H9 (cell line): ENCODE data around the gene ACOX3. TPM values are rescaled to one million over a fixed set of nuclear protein-coding genes. Genes with fewer than 3 reads are reported as not detected.

Source experiments
- DNase-seq: peaks from one replicate; pipeline ENCODE4 v3.0.0-alpha.2; 2017
- H2AFZ ChIP-seq: one replicate; pipeline ENCODE4 v1.6.1; 2013; ENCODE audit warnings: mild to moderate bottlenecking, low read length, control low read depth, moderate library complexity
- H2AK5ac ChIP-seq: 2 replicates; pipeline ENCODE4 v1.6.1; 2013; ENCODE audit warnings: low read length, control low read depth, mixed read lengths; ENCODE audit not compliant: insufficient read length
- H2BK120ac ChIP-seq: one replicate; pipeline ENCODE4 v1.6.1; 2013; ENCODE audit warnings: low read depth, mild to moderate bottlenecking, low read length, control low read depth, inconsistent platforms; ENCODE audit not compliant: poor library complexity, severe bottlenecking
- H2BK12ac ChIP-seq: 2 replicates; pipeline ENCODE4 v1.6.1; 2013; ENCODE audit warnings: low read length, control low read depth, mixed read lengths, low read depth; ENCODE audit not compliant: insufficient read length
- H2BK15ac ChIP-seq: 2 replicates; pipeline ENCODE4 v1.6.1; 2013; ENCODE audit warnings: low read depth, low read length, control low read depth
- H2BK20ac ChIP-seq: one replicate; pipeline ENCODE4 v1.6.1; 2013; ENCODE audit warnings: low read depth, mild to moderate bottlenecking, low read length, control low read depth, inconsistent platforms; ENCODE audit not compliant: poor library complexity, severe bottlenecking
- H2BK5ac ChIP-seq: 2 replicates; pipeline ENCODE4 v1.6.1; 2013; ENCODE audit warnings: low read length, control low read depth, mixed read lengths; ENCODE audit not compliant: insufficient read length
- H3K14ac ChIP-seq: 2 replicates; pipeline ENCODE4 v1.6.1; 2013; ENCODE audit warnings: low read length, control low read depth; ENCODE audit not compliant: insufficient read depth
- H3K18ac ChIP-seq: 2 replicates; pipeline ENCODE4 v1.6.1; 2013; ENCODE audit warnings: low read depth, mild to moderate bottlenecking, mixed read lengths, low read length, control low read depth; ENCODE audit not compliant: insufficient read length
- H3K23ac ChIP-seq: 2 replicates; pipeline ENCODE4 v1.6.1; 2013; ENCODE audit warnings: low read length, control low read depth, mixed read lengths, low read depth; ENCODE audit not compliant: insufficient read length
- H3K23me2 ChIP-seq: 2 replicates; pipeline ENCODE4 v1.6.1; 2013; ENCODE audit warnings: low read depth, mild to moderate bottlenecking, mixed read lengths, low read length, control low read depth; ENCODE audit not compliant: insufficient read length, poor library complexity, severe bottlenecking
- H3K27ac ChIP-seq: 2 replicates; pipeline ENCODE4 v1.5.1; 2013; ENCODE audit warnings: low read length, control low read depth, mixed read lengths, low read depth; ENCODE audit not compliant: insufficient read length
- H3K27me3 ChIP-seq: 2 replicates; pipeline ENCODE4 v1.6.1; 2013; ENCODE audit warnings: low read length, control low read depth, inconsistent platforms; ENCODE audit not compliant: insufficient read depth
- H3K4ac ChIP-seq: 2 replicates; pipeline ENCODE4 v1.6.1; 2013; ENCODE audit warnings: low read depth, mild to moderate bottlenecking, control low read depth, inconsistent platforms, low read length, moderate library complexity
- H3K4me1 ChIP-seq: 2 replicates; pipeline ENCODE4 v1.6.1; 2013; ENCODE audit warnings: low read length, control low read depth, inconsistent platforms; ENCODE audit not compliant: insufficient read depth
- H3K4me2 ChIP-seq: 2 replicates; pipeline ENCODE4 v1.6.1; 2013; ENCODE audit warnings: low read length, control low read depth, mixed read lengths; ENCODE audit not compliant: insufficient read length, insufficient read depth
- H3K56ac ChIP-seq: 2 replicates; pipeline ENCODE4 v1.6.1; 2013; ENCODE audit warnings: low read depth, mild to moderate bottlenecking, mixed read lengths, low read length, control low read depth; ENCODE audit not compliant: insufficient read length
- H3K79me1 ChIP-seq: 2 replicates; pipeline ENCODE4 v1.6.1; 2013; ENCODE audit warnings: low read depth, mild to moderate bottlenecking, moderate library complexity, low read length, control low read depth, inconsistent platforms; ENCODE audit not compliant: insufficient read depth, poor library complexity, severe bottlenecking
- H3K79me2 ChIP-seq: 2 replicates; pipeline ENCODE4 v1.6.1; 2013; ENCODE audit warnings: low read length, control low read depth, inconsistent platforms; ENCODE audit not compliant: insufficient read depth
- H3K9ac ChIP-seq: 2 replicates; pipeline ENCODE4 v1.6.1; 2013; ENCODE audit warnings: low read length, control low read depth, mixed read lengths; ENCODE audit not compliant: insufficient read length; ENCODE audit errors: extremely low read depth
- H3K9me3 ChIP-seq: one replicate; pipeline ENCODE4 v1.6.1; 2013; ENCODE audit warnings: low read depth, low read length, inconsistent platforms; ENCODE audit not compliant: control insufficient read depth
- H3T11ph ChIP-seq: one replicate; pipeline ENCODE4 v1.6.1; 2013; ENCODE audit warnings: mild to moderate bottlenecking, low read length, control low read depth, inconsistent platforms
- H4K20me1 ChIP-seq: one replicate; pipeline ENCODE4 v1.6.1; 2013; ENCODE audit not compliant: control insufficient read depth, insufficient read length, insufficient read depth
- H4K5ac ChIP-seq: 2 replicates; pipeline ENCODE4 v1.6.1; 2013; ENCODE audit warnings: low read depth, mild to moderate bottlenecking, mixed read lengths, low read length, control low read depth; ENCODE audit not compliant: insufficient read length
- H4K8ac ChIP-seq: replicated peaks from 2 replicates; pipeline ENCODE4 v1.6.1; 2013; ENCODE audit warnings: low read length, control low read depth, mixed read lengths, low read depth; ENCODE audit not compliant: insufficient read length
- H4K91ac ChIP-seq: 2 replicates; pipeline ENCODE4 v1.6.1; 2013; ENCODE audit warnings: low read depth, mild to moderate bottlenecking, moderate library complexity, mixed read lengths, low read length, control low read depth; ENCODE audit not compliant: insufficient read length
- H3K27ac Mint-ChIP-seq, 3 experiments: 2 replicates in 2 of 3; 3 replicates in 1 of 3; pipeline ENCODE4 v1.8.0; 2020 to 2021; ENCODE audit warnings: mixed read lengths in 3 of 3, mild to moderate bottlenecking in 1 of 3, moderate library complexity in 1 of 3
- H3K27me3 Mint-ChIP-seq: 2 replicates; pipeline ENCODE4 v1.8.0; 2021; ENCODE audit warnings: low read depth, mild to moderate bottlenecking, moderate library complexity, mixed read lengths
- H3K36me3 Mint-ChIP-seq, 3 experiments: 2 replicates in 2 of 3; 3 replicates in 1 of 3; pipeline ENCODE4 v1.8.0; 2020 to 2021; ENCODE audit warnings: low read depth in 3 of 3, mixed read lengths in 3 of 3; ENCODE audit not compliant: insufficient read depth in 1 of 3
- H3K4me1 Mint-ChIP-seq, 2 experiments: 2 replicates each; pipeline ENCODE4 v1.8.0; 2020; ENCODE audit warnings: mixed read lengths in 2 of 2
- H3K4me3 Mint-ChIP-seq, 2 experiments: 2 replicates in 1 of 2; 3 replicates in 1 of 2; pipeline ENCODE4 v1.8.0; 2020 to 2021; ENCODE audit warnings: mild to moderate bottlenecking in 2 of 2, mixed read lengths in 2 of 2, moderate library complexity in 1 of 2
- H3K9me3 Mint-ChIP-seq, 2 experiments: 2 replicates in 1 of 2; 3 replicates in 1 of 2; pipeline ENCODE4 v1.8.0; 2020; ENCODE audit warnings: mild to moderate bottlenecking in 2 of 2, mixed read lengths in 2 of 2, moderate library complexity in 1 of 2
- CTCF ChIP-seq: fragments of 200-600 bp; sonication (generic); conservative IDR thresholded peaks from 3 replicates; pipeline ENCODE4 v1.8.0; 2021; ENCODE audit warnings: antibody characterized with exemption, mild to moderate bottlenecking
- WGBS: extraction: QIAGEN DNeasy Blood & Tissue Kit; methylation state at CpG from one replicate; pipeline ENCODE4 v1.1.7; 2013; ENCODE audit warnings: missing lambda C conversion rate, low lambda C conversion rate, mixed read lengths; ENCODE audit not compliant: insufficient read length; ENCODE audit errors: extremely low coverage; 5-methylcytosine and 5-hydroxymethylcytosine counted together
- total RNA-seq: library from RNA; stranded (reverse); gene quantifications from 2 replicates; pipeline ENCODE4 v1.2.1, GENCODE V29; 2021

The ACOX3 gene
- total RNA-seq, 1 experiment from 2014 or later, result 13.8 TPM

DNA sequence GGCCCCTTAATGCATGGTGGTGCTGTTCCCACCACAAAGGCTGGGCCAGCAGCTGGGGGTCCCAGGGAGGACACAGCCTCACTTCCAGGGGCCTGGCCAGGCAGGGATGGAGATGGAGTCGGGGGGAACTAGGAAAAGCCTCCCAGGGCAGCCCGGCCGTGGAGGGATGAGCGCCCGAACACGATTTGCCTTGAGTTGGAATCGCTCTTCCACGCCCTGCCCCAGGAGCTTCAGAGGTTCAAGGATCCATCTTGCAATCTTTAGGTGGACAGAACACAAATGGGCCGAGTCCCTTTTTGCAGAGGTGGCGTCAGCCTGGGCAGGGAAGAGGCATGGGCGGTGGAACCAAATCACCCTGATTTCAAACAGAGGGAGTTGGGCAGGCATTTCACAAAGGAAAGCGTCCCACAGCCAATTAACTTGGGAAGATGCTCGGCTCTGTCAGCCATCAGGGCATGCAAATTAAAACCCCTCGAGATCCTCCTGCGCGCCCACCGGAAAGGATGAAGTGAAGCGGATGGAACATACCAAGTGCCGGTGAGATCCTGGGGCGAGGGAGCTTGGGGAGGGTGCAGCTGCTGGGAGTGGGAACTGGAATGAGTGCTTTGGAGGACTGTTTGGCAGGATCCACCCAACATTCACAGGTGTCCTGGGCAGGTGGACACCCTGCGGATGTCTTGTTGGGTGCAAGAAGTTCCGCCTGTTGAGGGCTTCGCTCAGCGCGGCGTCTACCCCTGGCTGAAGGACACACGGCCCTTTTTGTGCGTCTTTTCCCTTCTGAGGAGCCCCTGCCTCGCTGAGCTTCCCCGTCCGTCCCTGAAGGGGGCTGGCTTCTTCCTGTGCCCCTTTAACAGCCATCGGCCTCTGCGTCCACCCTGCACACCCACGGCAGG is 95.2 kb downstream of the ACOX3 start:
- no peak overlapping the region for H2BK5ac ChIP-seq
- no peak overlapping the region for H3K4me3 Mint-ChIP-seq

More for the DNA sequence above, 95.2 kb downstream of the ACOX3 start:
- H3K79me2 ChIP-seq, result no peaks in the 10 kb centered on the region
- Mint-ChIP-seq H3K27ac (peak overlapping the region in 1 of 3 experiments; percentile 52; a peak in 2 of 7 replicates), H3K27me3 (peaks cover 38% of the 10 kb centered on the region), H3K36me3 (no peaks in the 10 kb centered on the region; a peak in 1 of 7 replicates), H3K4me1 (peaks cover 6 to 12% of the 10 kb centered on the region in 2 experiments), H3K9me3 (no peaks in the 10 kb centered on the region)
- no peak for TF ChIP-seq CTCF
- H3T11ph ChIP-seq, result no peak overlapping the region
- H4K20me1 ChIP-seq, result no peaks in the 10 kb centered on the region
- H3K9me3 ChIP-seq, result no peaks in the 10 kb centered on the region
- no peak overlapping the region for H2AFZ ChIP-seq
- H3K4ac ChIP-seq, result no peak overlapping the region
- H3K27ac ChIP-seq, result no peak overlapping the region
- no peaks in the 10 kb centered on the region for H3K79me1 ChIP-seq
- no peak overlapping the region for H3K56ac ChIP-seq
- no peak overlapping the region for H2AK5ac ChIP-seq
- H2BK120ac ChIP-seq, result no peak overlapping the region
- no peak overlapping the region for H3K23ac ChIP-seq
- H3K23me2 ChIP-seq, result no peaks in the 10 kb centered on the region
- H3K4me1 ChIP-seq, result no peaks in the 10 kb centered on the region
- H2BK12ac ChIP-seq, result no peak overlapping the region
- no peak overlapping the region for H4K8ac ChIP-seq
- DNase-seq, result no peak
- H2BK15ac ChIP-seq, result no peak overlapping the region
- no peak overlapping the region for H3K18ac ChIP-seq
- no peak overlapping the region for H3K9ac ChIP-seq
- no peak overlapping the region for H4K5ac ChIP-seq
- H4K91ac ChIP-seq, result no peak overlapping the region
- no peaks in the 10 kb centered on the region for H3K27me3 ChIP-seq
- no peak overlapping the region for H2BK20ac ChIP-seq
- no CpG with 5 or more reads among the region's 34 CpGs for WGBS
- H3K14ac ChIP-seq, result no peak overlapping the region
- no peak overlapping the region for H3K4me2 ChIP-seq
